CD4-positive, alpha-beta T cell treated with Interleukin-12 subunit alpha and Interleukin-12 subunit beta, for 1 hour (primary cell): ENCODE data around the gene ANTXRL.
"Not testable (repeated sequence)": the region's sequence is repeated elsewhere in the genome, so short reads cannot be mapped to it uniquely, and the experiment has no call there.

Experiments
- DNase-seq: peaks from one replicate; pipeline ENCODE4 v3.0.0-alpha.2; 2020

Gene ANTXRL

GRCh38 chr10:46277840-46278239, 9.0 kb upstream of the ANTXRL start:
- DNase-seq, result no peak

- not testable (repeated sequence) for DNase-seq
These were observed 4.4 kb upstream of the ANTXRL start for GRCh38 chr10:46282421-46282831.

GRCh38 chr10:46282842-46283574, 3.8 kb upstream of the ANTXRL start:
- DNase-seq, result peak; percentile 81

GRCh38 chr10:46283580-46284285, 3.1 kb upstream of the ANTXRL start:
- no peak for DNase-seq

- peak; percentile 83 for DNase-seq
These were observed 2.2 kb upstream of the ANTXRL start for GRCh38 chr10:46284286-46285229.

GRCh38 chr10:46285300-46285699, 1.5 kb upstream of the ANTXRL start:
- no peak for DNase-seq

- no peak for DNase-seq
These were observed 704 bp upstream of the ANTXRL start for GRCh38 chr10:46285966-46286620.

- no peak for DNase-seq
These were observed 1.2 kb downstream of the ANTXRL start for GRCh38 chr10:46287846-46288477.

GRCh38 chr10:46288601-46289206, 1.9 kb downstream of the ANTXRL start:
- DNase-seq, result no peak

- DNase-seq, result no peak
These were observed 2.5 kb downstream of the ANTXRL start for GRCh38 chr10:46289209-46289810.

- no peak for DNase-seq
These were observed 3.5 kb downstream of the ANTXRL start for GRCh38 chr10:46290101-46290886.

- DNase-seq, result no peak
These were observed 5.2 kb downstream of the ANTXRL start for GRCh38 chr10:46291817-46292572.

GRCh38 chr10:46292573-46293023, 5.8 kb downstream of the ANTXRL start:
- no peak for DNase-seq

- no peak for DNase-seq
These were observed 6.4 kb downstream of the ANTXRL start for GRCh38 chr10:46293228-46293627.

GRCh38 chr10:46293832-46294640, 7.2 kb downstream of the ANTXRL start:
- no peak for DNase-seq

GRCh38 chr10:46294641-46295220, 7.9 kb downstream of the ANTXRL start:
- DNase-seq, result no peak

GRCh38 chr10:46295350-46296010, 8.7 kb downstream of the ANTXRL start:
- DNase-seq, result not testable (repeated sequence)

GRCh38 chr10:46296086-46296485, 9.3 kb downstream of the ANTXRL start:
- not testable (repeated sequence) for DNase-seq
